Astrocyte of the spinal cord (primary cell): Measurements from ENCODE around the gene NCKAP5.

Experiments
- DNase-seq: peaks from one replicate; pipeline ENCODE4 v3.0.0; 2011; ENCODE audit warnings: low read depth, low spot score
- H3K4me3 ChIP-seq: 2 replicates; pipeline ENCODE4 v1.5.1; 2011; ENCODE audit warnings: low read depth, mild to moderate bottlenecking, low read length, moderate library complexity
- CTCF ChIP-seq: IDR thresholded peaks from 2 replicates; pipeline ENCODE4 v1.5.1; 2012; ENCODE audit warnings: low read depth, mild to moderate bottlenecking, low read length, inconsistent platforms
- in situ Hi-C: cut with HindIII; loops from 2 replicates; pipeline ENCODE4 v1.10.0; 2017; ENCODE audit warnings: low sequenced_read_pairs

NCKAP5 gene

GRCh38 chr2:132668189-132668823 lies 900.0 kb downstream of the NCKAP5 start:
- peak; percentile 51 for DNase-seq
- in situ Hi-C loops, result no loop called here
- peak; percentile 61 for TF ChIP-seq CTCF
- H3K4me3 ChIP-seq, result peak overlapping the region; percentile 68

- in situ Hi-C loops, result no loop called here
- TF ChIP-seq CTCF, result no peak
- DNase-seq, result peak; percentile 33
- peak overlapping the region; percentile 68 for H3K4me3 ChIP-seq
Observed at GRCh38 chr2:132667706-132668105, 900.6 kb downstream of the NCKAP5 start.

- TF ChIP-seq CTCF, result no peak
- in situ Hi-C loops, result no loop called here
- DNase-seq, result no peak
- H3K4me3 ChIP-seq, result no peak overlapping the region
Observed at GRCh38 chr2:132665401-132666140, 902.7 kb downstream of the NCKAP5 start.

- H3K4me3 ChIP-seq, result no peak overlapping the region
- no peak for TF ChIP-seq CTCF
- in situ Hi-C loops, result no loop called here
- peak; percentile 49 for DNase-seq
Observed at GRCh38 chr2:132664096-132664495, 904.2 kb downstream of the NCKAP5 start.

GRCh38 chr2:132662732-132663131 lies 905.5 kb downstream of the NCKAP5 start:
- DNase-seq, result peak; percentile 83

GRCh38 chr2:132659331-132659730 lies 908.9 kb downstream of the NCKAP5 start:
- in situ Hi-C loops, result no loop called here
- TF ChIP-seq CTCF, result no peak
- no peak overlapping the region for H3K4me3 ChIP-seq
- DNase-seq, result no peak

More at GRCh38 chr2:132662732-132663131, 905.5 kb downstream of the NCKAP5 start:
- in situ Hi-C loops, result no loop called here
- no peak for TF ChIP-seq CTCF
- H3K4me3 ChIP-seq, result no peak overlapping the region
